HG02840 (cell line): ENCODE measurements around the gene PPIL3.

Experiments
- ATAC-seq: cut with Tn5 transposase; IDR thresholded peaks from one replicate; pipeline ENCODE4 v1.9.1; 2021; ENCODE audit warnings: mild to moderate bottlenecking, moderate library complexity, moderate number of reproducible peaks; ENCODE audit not compliant: unreplicated experiment, low FRiP score

PPIL3 gene

DNA sequence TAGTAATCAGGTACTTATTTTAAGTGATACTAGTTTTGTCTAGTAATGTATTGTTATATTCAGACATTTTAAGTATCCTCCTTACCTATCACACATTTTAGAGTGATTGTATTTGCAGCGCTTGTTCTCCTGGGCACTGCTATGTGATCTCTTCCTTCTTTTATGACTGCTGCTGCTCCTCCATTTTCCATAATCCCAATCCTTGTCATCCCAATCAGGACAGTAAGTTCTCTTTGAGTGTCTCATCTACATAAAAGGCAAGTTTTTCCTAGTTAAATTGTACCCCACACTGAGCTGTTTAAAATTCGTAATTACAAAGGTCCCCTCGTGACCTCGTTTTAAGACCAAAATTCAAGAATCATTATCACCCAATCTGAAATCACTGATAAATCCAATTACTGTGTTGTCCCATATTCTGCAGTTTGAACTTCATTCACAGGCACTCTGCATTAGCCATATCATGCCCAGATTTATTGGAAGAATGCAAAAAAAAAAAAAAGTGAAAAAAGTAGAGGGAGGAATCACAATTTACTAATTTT lies 27.2 kb downstream of the PPIL3 start:
- no peak for ATAC-seq

DNA sequence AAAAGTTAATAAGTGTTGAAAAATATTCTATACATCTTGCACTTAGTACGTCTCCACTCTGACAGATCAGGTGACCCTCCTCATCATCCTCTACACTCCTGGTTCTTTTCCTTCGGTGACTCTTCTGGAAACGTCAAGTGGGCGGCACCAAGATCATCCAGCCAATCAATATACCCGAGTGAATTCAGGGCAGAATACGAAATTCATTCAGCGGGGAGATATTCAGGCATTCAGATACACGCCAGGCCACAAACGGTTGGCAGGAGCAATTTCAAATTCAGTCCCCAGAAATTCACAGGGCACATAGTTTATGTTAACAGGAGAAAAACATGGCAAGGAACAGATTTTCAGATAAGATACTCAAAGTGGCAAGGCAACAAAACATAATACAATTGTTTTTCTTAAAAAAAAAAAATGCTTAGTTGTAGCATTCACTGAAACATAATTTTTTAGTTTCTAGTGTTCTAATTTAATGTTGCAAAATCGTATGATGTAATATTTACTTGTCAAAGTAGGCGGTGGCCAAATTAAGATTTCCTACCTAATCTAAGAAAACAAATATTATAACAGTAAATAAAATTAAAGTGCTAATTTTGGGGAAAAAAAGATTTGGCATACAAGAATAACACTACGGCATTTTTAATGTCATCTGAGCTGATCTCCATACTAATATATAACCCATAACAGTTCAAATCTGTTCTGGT lies 28.6 kb downstream of the PPIL3 start:
- ATAC-seq = no peak

DNA sequence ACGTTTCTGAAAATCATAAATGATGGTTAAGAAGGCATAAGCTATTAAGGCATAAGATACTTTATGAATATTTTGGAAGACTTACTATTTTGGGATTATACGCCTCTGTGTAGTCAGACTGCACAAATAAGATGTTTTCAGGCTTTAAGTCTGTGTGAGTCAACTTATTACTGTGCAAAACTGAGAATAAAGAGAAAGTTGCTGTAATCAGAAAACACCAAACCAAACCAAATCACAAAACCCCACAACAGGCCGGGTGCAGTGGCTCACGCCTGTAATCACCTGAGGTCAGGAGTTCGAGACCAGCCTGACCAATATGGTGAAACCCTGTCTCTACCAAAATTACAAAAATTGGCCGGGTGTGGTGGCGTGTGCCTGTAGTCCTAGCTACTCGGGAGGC lies 32.1 kb downstream of the PPIL3 start:
- no peak for ATAC-seq

DNA sequence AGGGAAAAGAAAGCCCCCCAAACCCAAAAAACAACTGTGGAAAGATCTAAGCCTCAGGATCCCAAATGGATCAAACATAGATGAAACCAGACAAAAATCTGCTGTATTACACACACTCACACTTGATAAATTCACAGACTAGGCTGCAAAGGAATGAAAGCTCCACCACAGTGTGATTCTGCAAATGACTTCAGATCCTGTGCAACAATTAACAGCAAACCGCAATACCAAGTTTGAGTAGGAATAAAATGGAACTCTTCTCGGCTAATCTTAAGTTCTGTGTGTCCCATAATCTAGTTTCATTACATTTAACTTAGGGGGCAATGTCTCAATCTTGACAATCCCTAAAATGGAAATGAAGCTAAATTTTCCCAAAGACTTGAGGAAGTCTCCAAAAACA lies 36.3 kb downstream of the PPIL3 start:
- no peak for ATAC-seq

DNA sequence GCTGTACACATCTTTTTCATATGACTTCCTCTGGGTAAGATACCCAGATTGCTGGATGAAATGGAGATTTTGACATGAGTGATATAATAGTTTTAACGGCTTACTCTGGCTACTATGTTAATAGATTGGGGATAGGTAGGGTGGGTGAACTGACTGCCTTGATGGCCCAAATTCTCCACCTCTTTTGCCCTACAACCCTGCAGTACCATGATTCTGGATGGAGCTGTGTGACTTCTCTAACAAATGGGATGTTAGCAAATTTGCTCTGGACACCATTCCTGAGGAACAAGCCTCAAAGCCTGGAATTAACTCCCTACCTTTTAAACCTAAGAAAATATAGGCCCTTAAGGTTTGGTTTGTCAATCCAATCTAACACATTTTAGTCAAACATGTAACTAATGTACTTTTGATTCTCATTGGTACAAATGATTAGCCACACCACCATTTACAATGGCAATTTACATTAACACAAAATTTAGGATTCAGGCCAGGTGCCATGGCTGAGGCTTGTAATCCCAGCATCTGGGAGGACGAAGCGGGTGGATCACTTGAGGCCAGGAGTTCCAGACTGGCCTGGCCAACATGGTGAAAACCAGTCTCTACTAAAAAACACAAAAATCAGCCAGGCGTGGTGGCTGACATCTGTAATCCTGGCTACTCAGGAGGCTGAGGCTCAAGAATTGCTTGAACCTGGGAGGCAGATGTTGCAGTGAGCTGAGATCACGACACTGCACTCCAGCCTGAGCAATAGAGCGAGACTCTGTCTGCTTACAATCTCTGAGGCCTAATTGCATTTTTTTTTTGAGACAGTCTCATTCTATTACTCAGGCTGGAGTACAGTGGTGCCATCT lies 37.3 kb downstream of the PPIL3 start:
- no peak for ATAC-seq

DNA sequence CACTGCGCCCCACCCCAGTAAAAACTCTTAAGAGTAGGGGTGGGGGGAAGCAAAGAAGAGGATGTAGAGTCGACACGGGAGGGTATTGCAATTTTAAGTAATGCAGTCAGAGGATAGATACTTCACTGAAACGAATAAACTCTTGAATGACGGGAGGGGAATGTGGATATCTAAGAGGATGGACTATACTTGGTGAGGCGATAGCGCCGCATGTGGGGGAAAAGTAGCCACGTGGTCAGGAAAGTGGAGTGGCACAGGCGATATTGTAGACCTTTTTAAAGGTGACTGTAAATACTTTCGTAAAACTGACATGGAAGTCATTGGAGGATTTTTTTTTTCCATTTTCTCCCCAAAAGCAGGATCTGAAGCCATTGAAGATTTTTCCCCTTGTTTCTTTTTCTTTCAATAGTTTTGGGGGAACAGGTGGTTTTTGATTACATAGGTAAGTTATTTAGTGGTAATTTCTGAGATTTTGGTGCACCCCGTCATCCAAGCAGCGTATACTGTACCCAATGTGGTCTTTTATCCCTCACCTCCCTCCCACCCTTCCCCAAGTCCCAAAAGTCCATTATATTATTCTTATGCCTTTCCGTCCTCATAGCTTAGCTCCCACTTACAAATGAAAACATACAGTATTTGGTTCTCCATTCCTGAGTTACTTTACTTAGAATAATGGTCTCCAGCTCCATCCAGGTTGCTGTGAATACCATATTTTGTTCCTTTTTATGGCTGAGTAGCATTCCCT lies 38.2 kb downstream of the PPIL3 start:
- no peak for ATAC-seq

DNA sequence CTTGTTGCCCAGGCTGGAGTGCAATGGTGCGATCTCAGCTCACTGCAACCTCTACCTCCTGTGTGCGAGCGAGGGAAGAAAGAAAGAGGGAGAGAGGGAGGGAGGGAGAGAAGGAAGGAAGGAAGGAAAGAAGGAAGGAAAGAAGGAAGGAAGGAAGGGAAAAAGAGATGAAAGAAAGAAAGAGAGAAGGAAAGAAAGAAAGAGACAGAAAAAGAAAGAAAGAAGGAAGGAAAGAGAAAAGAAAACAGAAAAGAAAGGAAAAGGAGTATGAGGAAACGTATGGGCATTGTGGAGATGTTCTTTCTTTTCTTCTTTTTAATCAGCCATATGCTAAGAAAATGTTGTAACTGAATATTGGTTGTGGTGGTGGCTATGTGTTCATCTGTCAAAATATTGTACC lies 40.9 kb downstream of the PPIL3 start:
- no peak for ATAC-seq

DNA sequence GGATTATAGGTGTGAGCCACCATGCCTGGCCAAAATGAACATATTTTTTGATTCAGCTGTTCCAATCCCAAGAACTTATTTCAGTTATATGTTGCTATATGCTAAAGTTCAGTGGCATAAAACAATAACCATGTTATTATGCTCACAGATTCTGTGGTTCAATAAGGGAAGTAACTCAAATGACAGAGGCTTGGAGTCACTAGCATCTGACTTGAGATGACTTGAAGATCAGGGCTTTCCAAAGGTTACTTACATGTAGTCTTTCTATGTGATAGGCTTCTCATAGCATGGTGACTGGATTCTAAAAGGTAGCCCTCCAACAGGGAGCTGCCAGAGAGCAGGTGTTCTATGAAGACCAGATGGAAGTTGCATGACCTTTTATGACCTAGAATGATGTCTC lies 41.6 kb downstream of the PPIL3 start:
- ATAC-seq = no peak

DNA sequence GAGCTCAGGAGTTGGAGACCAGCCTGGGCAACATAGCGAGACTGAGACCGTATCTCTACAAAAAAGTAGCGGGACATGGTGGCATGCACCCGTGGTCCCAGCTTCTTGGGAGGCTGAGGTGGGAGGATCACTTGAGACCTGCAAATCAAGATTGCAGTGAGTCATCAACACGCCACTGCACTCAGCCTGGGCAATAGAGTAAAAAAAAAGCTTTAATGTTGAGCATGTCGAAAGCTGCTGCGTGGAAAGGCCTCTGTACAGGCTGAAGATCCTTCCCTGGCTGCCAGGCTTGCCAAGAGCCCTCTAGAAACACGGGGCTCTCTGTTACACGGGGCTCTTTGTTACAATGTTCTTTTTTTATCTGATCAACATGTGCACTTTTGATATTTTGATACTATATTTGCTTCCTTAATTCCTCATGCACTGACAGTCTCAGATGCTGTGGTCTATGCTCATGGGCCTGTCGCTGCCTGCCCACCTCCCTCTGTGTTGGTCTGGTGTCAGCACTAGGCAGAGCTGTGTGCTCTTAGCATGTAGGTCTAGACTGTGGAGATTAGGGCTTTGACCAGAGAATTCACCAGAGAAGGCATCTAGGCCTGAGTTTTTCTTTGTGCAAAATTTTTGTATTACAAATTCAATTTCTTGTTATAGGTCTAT lies 43.1 kb downstream of the PPIL3 start:
- ATAC-seq = no peak

DNA sequence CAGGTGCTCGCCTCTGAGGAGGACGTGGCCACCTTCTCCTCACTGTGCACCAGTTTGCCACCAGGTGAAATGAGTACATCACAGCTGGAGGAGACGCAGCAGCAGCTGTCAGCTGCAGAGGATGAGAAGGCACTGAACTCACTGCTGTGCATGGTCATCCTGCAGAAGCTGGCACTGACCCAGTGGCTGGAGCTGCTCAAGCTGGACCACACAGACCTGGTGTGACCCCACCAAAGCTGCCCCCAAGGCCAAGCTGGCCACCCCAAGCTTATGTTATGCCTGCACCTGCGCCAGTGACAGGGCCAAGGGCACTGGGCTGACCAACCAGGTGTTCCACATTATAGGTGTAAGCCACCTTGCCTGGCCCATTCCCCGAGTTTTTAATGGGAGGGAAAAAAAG lies 43.7 kb downstream of the PPIL3 start:
- no peak for ATAC-seq

DNA sequence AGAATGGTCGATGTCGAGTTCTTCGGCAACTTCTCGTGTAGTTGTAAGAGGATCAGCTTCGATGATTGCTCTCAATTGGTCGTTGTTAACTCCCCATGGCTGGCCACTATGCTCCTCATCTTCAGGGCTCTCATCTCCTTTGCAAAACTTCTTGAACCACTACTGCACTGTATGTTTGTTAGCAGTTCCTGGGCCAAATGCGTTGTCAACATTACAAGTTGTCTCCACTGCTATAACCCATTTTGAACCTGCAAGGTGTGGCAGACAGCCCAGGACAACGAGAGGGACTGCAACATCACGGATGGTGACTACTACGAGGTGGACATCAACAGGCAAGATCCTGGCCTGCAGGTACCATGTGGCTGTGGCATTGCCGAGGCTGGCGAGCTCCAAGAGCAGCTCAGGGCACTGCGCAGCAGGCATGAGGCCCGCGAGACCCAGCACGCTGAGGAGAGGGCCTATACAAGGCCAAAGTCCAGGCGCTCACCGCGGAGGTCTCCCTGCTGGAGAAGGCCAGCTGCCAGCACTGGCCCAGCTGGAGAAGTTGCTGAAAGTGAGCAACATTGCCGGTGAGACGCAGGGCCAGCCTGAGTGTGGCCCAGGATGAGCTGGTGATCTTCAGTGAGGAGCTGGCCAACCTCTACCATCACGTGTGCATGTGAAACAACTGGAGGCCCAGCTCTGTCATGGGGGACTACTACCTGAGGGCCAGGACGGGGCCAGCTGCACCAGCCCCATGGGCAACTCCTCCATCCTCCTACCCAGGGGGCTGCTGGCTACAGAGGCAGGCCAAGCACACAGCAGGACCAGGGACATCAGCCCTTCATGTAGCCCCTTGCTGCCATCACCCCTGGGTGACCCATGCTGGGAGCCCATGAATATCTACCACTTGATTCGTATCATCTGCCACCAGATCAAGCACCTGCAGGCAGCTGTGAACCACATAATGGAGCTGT lies 44.6 kb downstream of the PPIL3 start:
- ATAC-seq = no peak

DNA sequence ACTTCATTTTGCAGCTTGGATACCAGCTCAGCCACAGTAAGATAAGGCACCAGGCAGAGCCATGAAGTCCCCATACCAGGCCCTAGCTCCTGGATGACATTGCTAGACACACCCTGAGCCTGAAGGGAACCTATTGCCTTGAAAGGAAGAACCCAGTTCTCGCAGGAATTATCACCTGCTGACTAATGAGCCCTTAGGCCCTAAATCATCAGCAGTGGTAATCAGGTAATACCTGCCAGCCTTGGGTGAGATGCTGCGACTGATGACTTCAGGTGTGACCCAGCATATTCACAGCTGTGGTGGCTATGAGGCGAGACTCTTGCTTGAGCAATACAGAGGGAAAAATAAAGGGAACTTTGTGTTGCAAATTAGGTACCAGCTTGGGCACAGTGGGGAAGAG lies 49.4 kb downstream of the PPIL3 start:
- no peak for ATAC-seq

DNA sequence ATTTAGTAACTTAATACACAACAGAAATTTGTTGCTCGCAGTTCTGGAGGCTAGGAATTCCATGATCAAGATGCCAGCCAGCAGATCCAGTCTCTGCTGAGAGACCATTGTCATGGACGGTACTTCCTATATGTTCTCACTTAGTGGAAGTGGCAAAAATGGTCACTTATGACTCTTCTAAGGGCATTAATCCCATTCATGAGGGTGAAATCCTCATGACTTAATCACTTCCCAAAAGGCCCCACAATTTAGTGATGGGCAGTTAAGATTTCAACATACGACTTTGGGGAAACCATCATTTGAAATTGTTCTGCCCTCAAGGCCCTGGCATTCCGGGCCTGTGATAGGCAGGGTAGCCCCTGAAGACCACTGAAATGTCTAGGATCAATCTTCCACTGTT lies 54.2 kb downstream of the PPIL3 start:
- no peak for ATAC-seq

DNA sequence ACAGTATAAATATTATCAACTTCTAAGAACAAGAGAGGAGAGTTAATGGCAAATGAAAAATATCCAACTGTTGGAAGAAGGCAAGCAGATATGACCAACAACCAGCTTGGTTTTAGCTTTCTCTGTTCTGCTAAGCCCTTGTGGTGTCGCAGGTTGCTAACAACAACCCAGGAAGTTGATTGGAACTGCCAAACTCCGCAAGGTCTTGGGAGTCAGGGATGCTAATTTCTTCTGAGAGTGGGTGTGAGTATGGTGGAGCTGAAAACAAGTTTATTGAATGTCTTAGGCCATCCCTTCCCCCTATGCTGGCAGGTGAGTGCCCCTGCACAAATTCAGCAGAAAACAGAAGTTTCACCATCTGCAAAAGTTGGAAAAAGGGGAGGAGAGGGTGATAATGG lies 59.6 kb downstream of the PPIL3 start:
- no peak for ATAC-seq

DNA sequence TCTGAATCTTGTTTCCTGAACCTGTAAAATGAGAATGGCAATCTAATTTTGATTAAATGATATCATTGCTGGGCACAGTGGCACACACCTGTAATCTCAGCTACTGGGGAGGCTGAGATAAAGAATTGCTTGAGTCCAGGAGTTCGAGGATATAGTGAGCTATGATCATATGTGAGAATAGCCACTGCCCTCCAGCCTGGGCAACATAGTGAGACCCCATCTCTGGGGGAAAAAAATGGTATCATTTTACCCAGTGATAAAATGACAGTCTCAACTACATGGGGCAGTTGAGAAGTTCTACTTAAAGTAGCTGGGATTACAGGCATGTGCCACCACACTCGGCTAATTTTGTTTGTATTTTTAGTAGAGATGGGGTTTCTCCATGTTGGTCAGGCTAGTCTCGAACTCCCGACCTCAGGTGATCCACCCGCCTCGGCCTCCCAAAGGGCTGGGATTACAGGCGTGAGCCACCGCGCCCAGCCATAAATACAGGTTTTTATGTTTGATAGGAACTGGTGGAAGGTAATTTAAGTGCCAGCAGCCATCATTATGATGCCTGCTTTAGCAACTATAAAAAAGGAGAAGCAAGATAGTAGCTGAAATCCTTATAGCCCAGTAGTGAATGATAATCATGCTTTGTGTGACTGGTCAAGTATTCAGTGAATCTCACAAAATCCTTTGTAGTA lies 60.2 kb downstream of the PPIL3 start:
- ATAC-seq = no peak

DNA sequence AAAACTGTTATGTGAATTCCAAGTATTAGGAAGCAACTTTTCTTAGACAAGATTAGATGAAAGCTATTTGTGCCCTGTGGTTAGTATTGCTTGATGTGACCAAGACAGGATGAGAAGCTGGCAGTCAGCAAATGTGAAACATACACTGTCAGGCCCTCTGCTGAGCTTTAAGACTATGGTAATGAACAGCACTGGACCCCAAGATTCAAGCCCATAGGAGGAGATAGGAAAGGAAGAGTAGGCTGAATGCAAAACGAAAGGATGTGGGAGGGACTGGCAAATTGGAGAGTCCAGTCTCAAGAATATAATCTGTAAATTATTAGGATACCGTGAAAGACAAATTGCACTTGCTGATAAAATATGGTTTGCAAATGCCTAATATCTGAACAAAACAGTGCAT lies 60.8 kb downstream of the PPIL3 start:
- ATAC-seq = no peak

DNA sequence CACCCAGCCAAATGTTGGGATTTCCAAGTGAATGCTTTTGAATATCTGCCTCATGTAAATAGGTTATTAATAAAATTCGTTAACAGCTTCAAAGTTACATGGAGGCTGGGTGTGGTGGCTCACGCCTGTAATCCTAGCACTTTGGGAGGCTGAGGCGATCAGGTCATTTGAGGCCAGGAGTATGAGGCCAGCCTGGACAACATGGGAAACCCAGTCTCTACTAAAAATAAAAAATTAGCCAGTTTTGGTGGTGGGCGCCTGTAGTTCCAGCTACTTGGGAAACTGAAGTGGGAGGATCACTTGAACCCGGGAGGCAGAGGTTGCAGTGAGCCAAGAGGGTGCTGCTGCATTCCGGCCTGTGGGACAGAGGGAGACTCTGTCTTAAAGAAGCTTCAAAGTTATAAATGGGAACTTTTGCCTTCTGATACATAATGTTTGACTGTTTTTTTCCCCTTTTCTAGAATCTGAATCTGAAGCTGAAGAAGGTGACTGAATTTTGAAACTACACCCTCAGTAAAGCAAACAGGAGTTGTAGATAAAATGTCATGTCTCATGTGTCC lies 67.1 kb downstream of the PPIL3 start:
- ATAC-seq = no peak
